GM12878 (cell line): ENCODE data around the gene SPINK6. TPM values are rescaled to one million over a fixed set of nuclear protein-coding genes. Genes with fewer than 3 reads are reported as not detected.

Source experiments
- ATAC-seq: fragments of 200-7000 bp; cut with Tn5 transposase; 3 replicates; pipeline ENCODE4 v1.9.1; 2020; ENCODE audit warnings: mild to moderate bottlenecking, moderate library complexity
- BruUV-seq: library from RNA; stranded (reverse); fragments of 400-500 nt; replicated peaks from 2 replicates; lab custom pipeline; 2021; lab: Mats Ljungman, UMichigan
- CTCF ChIA-PET: fragments of 300-600 bp; sonication (Branson Sonifier 250); formaldehyde crosslinking; extraction: SDS; loops from one replicate; lab custom pipeline; 2021; ENCODE audit warnings: inconsistent platforms; lab: Yijun Ruan, JAX
- POLR2A ChIA-PET: fragments of 350-600 bp; formaldehyde crosslinking; extraction: SDS; loops from one replicate; lab custom pipeline; 2021; ENCODE audit warnings: inconsistent platforms; lab: Charles Lee
- RAD21 ChIA-PET: fragments of 300-600 bp; sonication (Branson Sonifier 250); formaldehyde crosslinking; loops from one replicate; lab custom pipeline; 2023; ENCODE audit warnings: antibody characterized with exemption; ENCODE audit not compliant: unreplicated experiment; lab: Charles Lee
- SMC1A ChIA-PET: fragments of 300-600 bp; sonication (Branson Sonifier 250); formaldehyde crosslinking; loops from one replicate; lab custom pipeline; 2023; ENCODE audit not compliant: unreplicated experiment, uncharacterized antibody; lab: Charles Lee
- DNase-seq: peaks from one replicate; pipeline ENCODE4 v3.0.0-alpha.2; 2011; ENCODE audit warnings: low read depth, low spot score
- FAIRE-seq: peaks from 3 replicates; lab custom pipeline; 2011; peaks lifted over from hg19 to GRCh38; lab: Jason Lieb, UNC
- H2AFZ ChIP-seq: 2 replicates; pipeline ENCODE4 v1.6.0; 2011; ENCODE audit warnings: low read depth, low read length, control low read depth; ENCODE audit not compliant: control insufficient read depth
- H3K27ac ChIP-seq: 2 replicates; pipeline ENCODE4 v1.5.1; 2011; ENCODE audit warnings: control low read depth; ENCODE audit not compliant: control insufficient read depth, insufficient read depth
- H3K27me3 ChIP-seq, 2 experiments: replicated peaks in 1 of 2; 2 replicates each; pipeline versions ENCODE4 v1.6.0 to v1.6.1; 2011; ENCODE audit warnings: low read length in 1 of 2; ENCODE audit not compliant: control insufficient read depth in 2 of 2, insufficient read depth in 2 of 2
- H3K36me3 ChIP-seq, 2 experiments: 2 replicates each; pipeline ENCODE4 v1.5.1; 2011; ENCODE audit warnings: low read length in 1 of 2; ENCODE audit not compliant: control insufficient read depth in 2 of 2, insufficient read depth in 2 of 2
- H3K4me1 ChIP-seq: 2 replicates; pipeline ENCODE4 v1.6.1; 2011; ENCODE audit warnings: mild to moderate bottlenecking, low read length, moderate library complexity, mixed read lengths; ENCODE audit not compliant: control insufficient read depth, insufficient read depth
- H3K4me2 ChIP-seq: 2 replicates; pipeline ENCODE4 v1.6.0; 2011; ENCODE audit warnings: control low read depth; ENCODE audit not compliant: control insufficient read depth, insufficient read depth
- H3K4me3 ChIP-seq: fragments of 200-600 bp; sonication (generic); 2 replicates; pipeline ENCODE4 v1.5.1; 2016
- H3K79me2 ChIP-seq: 2 replicates; pipeline ENCODE4 v1.6.0; 2011; ENCODE audit warnings: low read length; ENCODE audit not compliant: control insufficient read depth, insufficient read depth
- H3K9ac ChIP-seq: 2 replicates; pipeline ENCODE4 v1.8.0; 2011; ENCODE audit warnings: low read length, control low read depth, mixed read lengths; ENCODE audit not compliant: control insufficient read depth, insufficient read depth
- H3K9me3 ChIP-seq: replicated peaks from 3 replicates; pipeline ENCODE4 v1.5.1; 2011; ENCODE audit warnings: mild to moderate bottlenecking, low read length; ENCODE audit not compliant: control insufficient read depth, insufficient read depth
- H4K20me1 ChIP-seq: 2 replicates; pipeline ENCODE4 v1.6.0; 2011; ENCODE audit not compliant: control insufficient read depth, insufficient read depth
- FOXK2 ChIP-seq: fragments of 450-650 bp; IDR thresholded peaks from 2 replicates; pipeline ENCODE4 v1.6.1; 2017; ENCODE audit warnings: mild to moderate bottlenecking, moderate library complexity
- GABPA ChIP-seq: IDR thresholded peaks from 2 replicates; pipeline ENCODE4 v1.6.1; 2014; ENCODE audit warnings: antibody characterized with exemption, low read depth, mild to moderate bottlenecking, inconsistent platforms
- RCOR1 ChIP-seq: conservative IDR thresholded peaks from 2 replicates; pipeline ENCODE4 v1.6.1; 2012; ENCODE audit warnings: low read depth, low read length, improper control_type of control experiment
- SREBF1 ChIP-seq: IDR thresholded peaks from 2 replicates; pipeline ENCODE4 v1.6.1; 2012; ENCODE audit warnings: mild to moderate bottlenecking, low read length
- TCF3 ChIP-seq: IDR thresholded peaks from 2 replicates; pipeline ENCODE4 v1.6.1; 2012; ENCODE audit warnings: low read depth, mild to moderate bottlenecking, low read length, borderline replicate concordance; ENCODE audit not compliant: insufficient read depth
- WGBS: methylation state at CpG from one replicate; pipeline ENCODE4 v1.1.6; 2016; ENCODE audit warnings: low lambda C conversion rate; ENCODE audit not compliant: insufficient replicate concordance, insufficient coverage; ENCODE audit errors: missing lambda C conversion rate; 5-methylcytosine and 5-hydroxymethylcytosine counted together
- in situ Hi-C: fragments of 300-500 bp; cut with MboI; formaldehyde crosslinking; loops from 9 replicates; pipeline ENCODE4 v1.14.3; 2018; ENCODE audit warnings: mixed read lengths
- intact Hi-C: fragments of 100-400 bp; cut with micrococcal nuclease; formaldehyde crosslinking; loops from one replicate; pipeline ENCODE4 v1.14.2; 2022; ENCODE audit not compliant: unreplicated experiment
- polyA plus RNA-seq, 11 experiments: library from polyadenylated mRNA; depleted of rRNA in 4 of 11; unstranded in 6 of 11; stranded (reverse) in 5 of 11; fragments of >200 nt; fragmentation: Nextera tagmentation in 4 of 11; fragmentation: Illumina TruSeq in 1 of 11; extraction: Ambion mirVana in 4 of 11; extraction: Trizol in 1 of 11; gene quantifications; 1 replicate in 1 of 11; 2 replicates in 10 of 11; pipeline versions ENCODE4 v1.2.1 to v1.2.3, GENCODE V29; 2011 to 2016; ENCODE audit warnings: inconsistent platforms in 2 of 11, missing spikeins in 2 of 11, low read depth in 1 of 11
- total RNA-seq, 4 experiments: library from RNA; depleted of rRNA in 3 of 4; stranded (reverse); fragments of >200 nt in 3 of 4; fragmentation: Illumina TruSeq in 1 of 4; extraction: Trizol in 1 of 4; gene quantifications; 2 replicates each; pipeline versions ENCODE4 v1.2.1 to v1.2.3, GENCODE V29; 2013 to 2021
- TF ChIP-seq, protein P1 (sequence below): IDR thresholded peaks from 2 replicates; pipeline ENCODE4 v1.6.1; 2011; ENCODE audit warnings: low read depth, low read length, improper control_type of control experiment, borderline replicate concordance
- TF ChIP-seq, protein P2 (sequence below): IDR thresholded peaks from 2 replicates; pipeline ENCODE4 v1.6.1; 2012; ENCODE audit warnings: low read depth, low read length, improper control_type of control experiment

The SPINK6 gene
- total and polyA plus RNA-seq, 10 of the 15 experiments (the other 5 are each of a cell fraction or from before 2014, with no cell fraction given), result not detected

DNA sequence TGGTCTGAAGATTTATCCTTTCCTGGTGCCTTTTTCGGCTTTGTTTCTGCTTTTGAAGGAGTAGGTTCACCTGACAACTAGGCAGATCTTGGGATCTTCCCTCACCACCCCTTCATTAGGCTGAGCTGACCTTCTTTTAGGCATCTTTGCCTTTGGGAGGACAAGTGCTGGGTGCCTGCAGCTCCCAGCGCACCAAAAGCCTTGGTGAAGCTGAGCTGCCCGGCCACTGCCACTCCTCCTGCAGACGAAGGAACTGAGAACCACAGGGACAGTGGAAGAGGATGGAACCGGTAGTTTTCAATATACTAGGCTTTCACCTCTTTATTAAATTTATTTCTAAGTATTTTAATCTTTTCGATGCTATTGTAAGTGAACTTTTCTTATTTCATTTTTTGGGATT, 18.7 kb downstream of the SPINK6 start:
- no peak for TF ChIP-seq TCF3
- H3K4me1 ChIP-seq, result no peaks in the 10 kb centered on the region
- DNase-seq (no peak), FAIRE-seq (no peak), ATAC-seq (no peak)
- in situ Hi-C loops (no loop called here), intact Hi-C loops (no loop called here)
- BruUV-seq, result no TSS peak
- no peaks in the 10 kb centered on the region for H3K9me3 ChIP-seq
- H3K79me2 ChIP-seq, result no peaks in the 10 kb centered on the region
- no peaks in the 10 kb centered on the region for H4K20me1 ChIP-seq
- H3K27ac ChIP-seq, result no peak overlapping the region
- SMC1A ChIA-PET, result interaction anchor here (1.0 kb wide), 1 partner anchor 190 kb away, joined by 3 read pairs; no protein-coding TSS in a partner anchor
- no peak overlapping the region for H2AFZ ChIP-seq
- RAD21 ChIA-PET, result no interaction called here
- WGBS, result 39% methylated on average over 6 of the region's 6 CpGs
- no peaks in the 10 kb centered on the region for H3K36me3 ChIP-seq
- no peak overlapping the region for H3K4me3 ChIP-seq
- POLR2A ChIA-PET, result no interaction called here
- CTCF ChIA-PET, result no interaction called here
- no peaks in the 10 kb centered on the region for H3K27me3 ChIP-seq
- H3K9ac ChIP-seq, result no peak overlapping the region
- no peak overlapping the region for H3K4me2 ChIP-seq

DNA sequence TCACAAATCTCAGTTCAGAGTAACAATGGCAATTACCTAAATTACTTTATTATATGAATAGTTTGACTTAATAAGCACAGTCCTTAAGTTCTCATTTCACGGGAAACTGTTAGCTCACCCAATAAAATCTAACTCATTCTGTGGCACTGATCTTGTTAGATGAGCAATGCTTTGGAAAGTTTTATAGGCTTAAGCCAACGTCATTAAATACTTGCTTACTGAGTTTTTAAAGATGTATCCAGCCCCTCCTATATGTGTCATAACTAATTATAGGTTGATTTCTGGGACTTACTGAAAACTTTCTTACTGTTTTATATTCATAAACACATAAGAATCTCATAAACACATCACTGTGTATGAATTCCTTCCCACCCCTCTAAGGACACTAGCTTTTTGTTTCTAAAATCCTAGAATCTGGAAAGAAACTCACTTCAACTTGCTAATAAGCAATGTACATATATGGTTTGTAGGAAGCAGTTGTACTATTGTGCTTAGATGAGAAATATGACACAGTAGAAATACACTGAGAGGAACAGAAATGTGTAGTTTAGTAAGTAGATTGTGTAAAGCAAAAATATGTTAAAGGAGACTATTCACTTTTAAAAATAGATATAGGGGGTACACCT, 21.4 kb downstream of the SPINK6 start:
- DNase-seq, result no peak
- H3K4me3 ChIP-seq, result no peak overlapping the region
- H3K9ac ChIP-seq, result no peak overlapping the region
- in situ Hi-C loops, result no loop called here
- H3K4me2 ChIP-seq, result no peak overlapping the region
- no peaks in the 10 kb centered on the region for H3K4me1 ChIP-seq
- no TSS peak for BruUV-seq
- no peaks in the 10 kb centered on the region for H3K79me2 ChIP-seq
- no peak for FAIRE-seq
- H3K9me3 ChIP-seq, result no peaks in the 10 kb centered on the region
- no peaks in the 10 kb centered on the region for H4K20me1 ChIP-seq
- SMC1A ChIA-PET, result no interaction called here
- RAD21 ChIA-PET, result no interaction called here
- no peak overlapping the region for H2AFZ ChIP-seq
- no peak for ATAC-seq
- CTCF ChIA-PET, result no interaction called here
- no peaks in the 10 kb centered on the region for H3K36me3 ChIP-seq
- intact Hi-C loops, result no loop called here
- no peak for TF ChIP-seq FOXK2
- TF ChIP-seq RCOR1, result no peak
- TF ChIP-seq, protein P1, sequence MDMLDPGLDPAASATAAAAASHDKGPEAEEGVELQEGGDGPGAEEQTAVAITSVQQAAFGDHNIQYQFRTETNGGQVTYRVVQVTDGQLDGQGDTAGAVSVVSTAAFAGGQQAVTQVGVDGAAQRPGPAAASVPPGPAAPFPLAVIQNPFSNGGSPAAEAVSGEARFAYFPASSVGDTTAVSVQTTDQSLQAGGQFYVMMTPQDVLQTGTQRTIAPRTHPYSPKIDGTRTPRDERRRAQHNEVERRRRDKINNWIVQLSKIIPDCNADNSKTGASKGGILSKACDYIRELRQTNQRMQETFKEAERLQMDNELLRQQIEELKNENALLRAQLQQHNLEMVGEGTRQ, result no peak
- TF ChIP-seq SREBF1, result no peak
- no peak for TF ChIP-seq GABPA
- TF ChIP-seq, protein P2, sequence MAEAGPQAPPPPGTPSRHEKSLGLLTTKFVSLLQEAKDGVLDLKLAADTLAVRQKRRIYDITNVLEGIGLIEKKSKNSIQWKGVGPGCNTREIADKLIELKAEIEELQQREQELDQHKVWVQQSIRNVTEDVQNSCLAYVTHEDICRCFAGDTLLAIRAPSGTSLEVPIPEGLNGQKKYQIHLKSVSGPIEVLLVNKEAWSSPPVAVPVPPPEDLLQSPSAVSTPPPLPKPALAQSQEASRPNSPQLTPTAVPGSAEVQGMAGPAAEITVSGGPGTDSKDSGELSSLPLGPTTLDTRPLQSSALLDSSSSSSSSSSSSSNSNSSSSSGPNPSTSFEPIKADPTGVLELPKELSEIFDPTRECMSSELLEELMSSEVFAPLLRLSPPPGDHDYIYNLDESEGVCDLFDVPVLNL, result no peak
- TF ChIP-seq, all 136 proteins: peak for 0
- H3K27me3 ChIP-seq, result no peaks in the 10 kb centered on the region
- no peak overlapping the region for H3K27ac ChIP-seq
- 19% methylated on average over 2 of the region's 2 CpGs for WGBS
- POLR2A ChIA-PET, result no interaction called here
